ENCODE measurements around the gene TF.

DNA sequence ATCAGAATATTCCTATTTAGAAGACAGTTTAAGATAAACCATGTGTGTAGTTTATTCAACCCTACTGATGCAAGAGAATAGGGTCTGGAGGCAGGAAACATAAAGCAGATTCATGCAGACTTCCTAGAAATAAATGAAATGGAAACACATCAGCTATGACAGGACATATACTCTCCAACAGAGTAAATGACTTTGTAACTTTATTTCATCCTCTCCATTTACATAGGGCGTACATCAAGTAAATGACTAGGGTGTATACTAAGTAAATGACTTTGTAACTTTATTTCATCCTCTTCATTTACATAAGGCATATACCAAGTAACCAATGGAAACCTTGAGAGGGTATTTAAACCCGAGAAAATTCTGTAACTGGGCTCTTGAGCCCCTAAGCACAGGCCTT is 41.8 kb downstream of the TF start:
- TF ChIP-seq EZH2 (IDR thresholded peaks at IDR 0.05; ENCODE audit: low read length) (no peak), CTCF (optimal IDR thresholded peaks at IDR 0.05 in 1 of 3, IDR thresholded peaks at IDR 0.05 in 1 of 3, conservative IDR thresholded peaks at IDR 0.05 in 1 of 3; ENCODE audit: extremely low read depth in 1 of 3, insufficient read depth in 2 of 3, low read length in 3 of 3) (no peak)
